HL-60 (cell line): ENCODE measurements around the gene ATRNL1.

Source experiments
- CTCF ChIP-seq: IDR thresholded peaks from one replicate; pipeline ENCODE4 v1.5.1; 2011; ENCODE audit warnings: low read length, control low read depth, inconsistent platforms; ENCODE audit not compliant: insufficient read depth
- GABPA ChIP-seq: IDR thresholded peaks from 2 replicates; pipeline ENCODE4 v1.6.1; 2012; ENCODE audit warnings: low read depth
- POLR2AphosphoS5 ChIP-seq: IDR thresholded peaks from 2 replicates; pipeline ENCODE4 v1.6.1; 2012; ENCODE audit warnings: low read depth
- TF ChIP-seq, protein P1 (sequence below): IDR thresholded peaks from 2 replicates; pipeline ENCODE4 v1.6.1; 2012; ENCODE audit warnings: low read depth; ENCODE audit not compliant: insufficient replicate concordance

DNA sequence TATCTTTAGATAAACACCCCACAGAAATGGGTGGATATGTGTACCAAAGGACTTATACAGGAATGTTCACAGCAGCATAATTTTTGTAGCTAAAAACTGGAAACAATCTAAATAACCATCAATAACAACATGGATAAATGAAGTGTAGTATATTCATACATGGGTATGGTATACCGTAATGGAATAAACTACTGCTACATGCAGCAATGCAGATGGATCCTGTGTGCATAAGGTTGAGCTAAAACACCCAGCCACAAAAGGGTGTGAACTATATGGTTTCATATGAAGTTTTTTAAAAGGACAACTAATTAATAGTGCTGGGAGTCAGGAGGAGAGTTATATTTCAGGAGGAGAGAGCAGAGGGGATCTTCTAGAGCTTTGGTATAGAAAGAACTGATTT is 790.2 kb downstream of the ATRNL1 start:
- TF ChIP-seq GABPA (no peak), CTCF (no peak), POLR2AphosphoS5 (no peak)
- TF ChIP-seq, protein P1, sequence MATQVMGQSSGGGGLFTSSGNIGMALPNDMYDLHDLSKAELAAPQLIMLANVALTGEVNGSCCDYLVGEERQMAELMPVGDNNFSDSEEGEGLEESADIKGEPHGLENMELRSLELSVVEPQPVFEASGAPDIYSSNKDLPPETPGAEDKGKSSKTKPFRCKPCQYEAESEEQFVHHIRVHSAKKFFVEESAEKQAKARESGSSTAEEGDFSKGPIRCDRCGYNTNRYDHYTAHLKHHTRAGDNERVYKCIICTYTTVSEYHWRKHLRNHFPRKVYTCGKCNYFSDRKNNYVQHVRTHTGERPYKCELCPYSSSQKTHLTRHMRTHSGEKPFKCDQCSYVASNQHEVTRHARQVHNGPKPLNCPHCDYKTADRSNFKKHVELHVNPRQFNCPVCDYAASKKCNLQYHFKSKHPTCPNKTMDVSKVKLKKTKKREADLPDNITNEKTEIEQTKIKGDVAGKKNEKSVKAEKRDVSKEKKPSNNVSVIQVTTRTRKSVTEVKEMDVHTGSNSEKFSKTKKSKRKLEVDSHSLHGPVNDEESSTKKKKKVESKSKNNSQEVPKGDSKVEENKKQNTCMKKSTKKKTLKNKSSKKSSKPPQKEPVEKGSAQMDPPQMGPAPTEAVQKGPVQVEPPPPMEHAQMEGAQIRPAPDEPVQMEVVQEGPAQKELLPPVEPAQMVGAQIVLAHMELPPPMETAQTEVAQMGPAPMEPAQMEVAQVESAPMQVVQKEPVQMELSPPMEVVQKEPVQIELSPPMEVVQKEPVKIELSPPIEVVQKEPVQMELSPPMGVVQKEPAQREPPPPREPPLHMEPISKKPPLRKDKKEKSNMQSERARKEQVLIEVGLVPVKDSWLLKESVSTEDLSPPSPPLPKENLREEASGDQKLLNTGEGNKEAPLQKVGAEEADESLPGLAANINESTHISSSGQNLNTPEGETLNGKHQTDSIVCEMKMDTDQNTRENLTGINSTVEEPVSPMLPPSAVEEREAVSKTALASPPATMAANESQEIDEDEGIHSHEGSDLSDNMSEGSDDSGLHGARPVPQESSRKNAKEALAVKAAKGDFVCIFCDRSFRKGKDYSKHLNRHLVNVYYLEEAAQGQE = no peak
